Caki2 (cell line): ENCODE measurements around the gene C1QTNF5. TPM values are rescaled to one million over a fixed set of nuclear protein-coding genes. Genes with fewer than 3 reads are reported as not detected.

Source experiments
- total RNA-seq: library from RNA; depleted of rRNA; stranded (reverse); fragments of >200 nt; shearing (Covaris generic); gene quantifications from 2 replicates; pipeline ENCODE4 v1.2.3, GENCODE V29; 2014; ENCODE audit warnings: low replicate concordance; rRNA removed

The C1QTNF5 gene
- total RNA-seq, 1 experiment from 2014 or later, result not detected

Other genes starting within 250 kb of the C1QTNF5 start
- 13.1 and 24.2 TPM in 2 replicates for gene DPAGT1, start 239.0 kb downstream of the C1QTNF5 start, total RNA-seq
- gene C2CD2L, start 233.5 kb downstream of the C1QTNF5 start, total RNA-seq, result 2.5 and 3.2 TPM in 2 replicates
- 7.7 and 11.0 TPM in 2 replicates for gene HINFP, start 219.3 kb downstream of the C1QTNF5 start, total RNA-seq
- not detected in 2 replicates for gene ABCG4, start 191.8 kb downstream of the C1QTNF5 start, total RNA-seq
- gene NLRX1, start 172.2 kb downstream of the C1QTNF5 start, total RNA-seq, result 35.8 and 43.3 TPM in 2 replicates
- 0.61 and 0.95 TPM in 2 replicates for gene NHERF4, start 155.4 kb downstream of the C1QTNF5 start, total RNA-seq
- gene CBL, start 134.5 kb downstream of the C1QTNF5 start, total RNA-seq, result 3.7 and 6.4 TPM in 2 replicates
- 0.27 TPM in 1 of 2 replicates, not detected in the other for gene MCAM, start 23.8 kb downstream of the C1QTNF5 start, total RNA-seq
- 8.0 and 13.4 TPM in 2 replicates for gene RNF26, start 6.4 kb downstream of the C1QTNF5 start, total RNA-seq
- not detected in 2 replicates for gene MFRP, start 5.8 kb upstream of the C1QTNF5 start, total RNA-seq
- 3.7 TPM in 1 of 2 replicates, not detected in the other for gene USP2, start 40.8 kb upstream of the C1QTNF5 start, total RNA-seq
- 0.10 TPM in 1 of 2 replicates, not detected in the other for gene THY1, start 82.3 kb upstream of the C1QTNF5 start, total RNA-seq